PFSK-1 (cell line): ENCODE results near the gene ZC3H12A.

ENCODE experiments used
- FOXP2 ChIP-seq: optimal IDR thresholded peaks from 2 replicates; pipeline ENCODE3; 2011; ENCODE audit warnings: borderline replicate concordance, control low read depth, inconsistent platforms; ENCODE audit not compliant: insufficient read depth; ENCODE audit errors: extremely low read length, extremely low read depth
- POLR2AphosphoS5 ChIP-seq: IDR thresholded peaks from 2 replicates; pipeline ENCODE4 v1.6.1; 2012; ENCODE audit warnings: low read depth, mild to moderate bottlenecking, control low read depth, low read length, moderate library complexity
- REST ChIP-seq, 2 experiments: IDR thresholded peaks; 2 replicates each; pipeline versions ENCODE4 v1.6.1 to v1.8.0; 2011 to 2012; ENCODE audit warnings: low read depth in 2 of 2, low read length in 2 of 2, control low read depth in 1 of 2, inconsistent platforms in 1 of 2, mild to moderate bottlenecking in 1 of 2, moderate library complexity in 1 of 2; ENCODE audit not compliant: insufficient read depth in 1 of 2
- SIN3A ChIP-seq: IDR thresholded peaks from 2 replicates; pipeline ENCODE4 v1.6.1; 2012; ENCODE audit warnings: mild to moderate bottlenecking, low read length, moderate library complexity, borderline replicate concordance; ENCODE audit not compliant: insufficient read depth
- TAF1 ChIP-seq: IDR thresholded peaks from 2 replicates; pipeline ENCODE4 v1.6.1; 2012; ENCODE audit warnings: low read length, control low read depth, borderline replicate concordance; ENCODE audit not compliant: insufficient read depth

DNA sequence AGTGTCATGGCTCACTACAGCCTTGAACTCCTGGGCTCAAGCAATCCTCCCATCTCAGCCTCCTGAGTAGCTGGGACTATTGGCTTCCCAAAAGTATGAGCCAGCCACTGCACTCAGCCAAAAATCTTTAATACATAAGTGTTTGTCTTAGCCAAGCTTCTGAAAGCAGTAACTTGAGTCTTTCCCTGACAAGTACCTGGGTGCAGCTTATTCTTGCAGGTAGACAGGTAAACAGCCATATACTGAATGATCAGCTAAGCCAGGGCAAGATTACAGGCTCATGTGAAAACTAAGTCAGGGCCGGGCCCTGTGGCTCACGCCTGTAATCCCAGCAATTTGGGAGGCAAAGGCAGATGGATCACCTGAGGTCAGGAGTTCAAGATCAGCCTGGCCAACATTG lies 32.4 kb downstream of the ZC3H12A start:
- TF ChIP-seq SIN3A (no peak), POLR2AphosphoS5 (no peak), TAF1 (no peak), REST (IDR thresholded peaks at IDR 0.05; ENCODE audit: insufficient read depth in 1 of 2, low read depth in 2 of 2, low read length in 2 of 2) (no peak), FOXP2 (no peak)
